Fibroblast of villous mesenchyme (primary cell): ENCODE data around the gene SPIRE1. TPM values are rescaled to one million over a fixed set of nuclear protein-coding genes. Genes with fewer than 3 reads are reported as not detected.
A peak's percentile ranks its signal among the peaks of the same experiment; 100 is the strongest.

Experiments
- DNase-seq: peaks from one replicate; pipeline ENCODE4 v3.0.0-alpha.2; 2010; ENCODE audit warnings: low read depth
- H3K4me3 ChIP-seq: 2 replicates; pipeline ENCODE4 v1.5.1; 2011; ENCODE audit warnings: low read depth, mild to moderate bottlenecking, low read length
- total RNA-seq: library from RNA; depleted of rRNA; stranded (reverse); fragments of >200 nt; gene quantifications from 2 replicates; pipeline ENCODE4 v1.2.3, GENCODE V29; 2012
- TF ChIP-seq, protein P1 (sequence below): IDR thresholded peaks from 2 replicates; pipeline ENCODE4 v1.5.1; 2012; ENCODE audit warnings: low read depth, mild to moderate bottlenecking, low read length; ENCODE audit not compliant: insufficient read depth

SPIRE1 gene
- total RNA-seq, 1 donor = 39.3 TPM

DNA sequence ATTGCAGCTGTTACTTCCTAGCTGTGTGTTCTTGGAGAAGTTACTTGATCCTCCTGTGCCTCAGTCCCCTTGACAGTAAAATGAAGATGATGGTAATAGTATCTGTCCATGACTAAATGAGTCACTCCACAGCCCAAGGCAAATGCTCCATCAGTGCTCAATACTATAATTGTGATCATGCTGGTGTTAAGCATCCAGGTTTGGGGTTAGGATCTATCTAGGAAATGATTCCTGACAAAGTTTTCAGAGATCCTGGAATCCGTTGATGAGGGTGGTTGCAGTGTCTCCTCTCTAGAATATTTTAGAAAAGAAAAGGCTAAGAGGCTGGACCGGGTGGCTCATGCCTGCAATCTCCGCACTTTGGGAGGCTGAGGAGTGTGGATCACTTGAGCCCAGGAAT is 252.8 kb downstream of the SPIRE1 start:
- TF ChIP-seq, protein P1, sequence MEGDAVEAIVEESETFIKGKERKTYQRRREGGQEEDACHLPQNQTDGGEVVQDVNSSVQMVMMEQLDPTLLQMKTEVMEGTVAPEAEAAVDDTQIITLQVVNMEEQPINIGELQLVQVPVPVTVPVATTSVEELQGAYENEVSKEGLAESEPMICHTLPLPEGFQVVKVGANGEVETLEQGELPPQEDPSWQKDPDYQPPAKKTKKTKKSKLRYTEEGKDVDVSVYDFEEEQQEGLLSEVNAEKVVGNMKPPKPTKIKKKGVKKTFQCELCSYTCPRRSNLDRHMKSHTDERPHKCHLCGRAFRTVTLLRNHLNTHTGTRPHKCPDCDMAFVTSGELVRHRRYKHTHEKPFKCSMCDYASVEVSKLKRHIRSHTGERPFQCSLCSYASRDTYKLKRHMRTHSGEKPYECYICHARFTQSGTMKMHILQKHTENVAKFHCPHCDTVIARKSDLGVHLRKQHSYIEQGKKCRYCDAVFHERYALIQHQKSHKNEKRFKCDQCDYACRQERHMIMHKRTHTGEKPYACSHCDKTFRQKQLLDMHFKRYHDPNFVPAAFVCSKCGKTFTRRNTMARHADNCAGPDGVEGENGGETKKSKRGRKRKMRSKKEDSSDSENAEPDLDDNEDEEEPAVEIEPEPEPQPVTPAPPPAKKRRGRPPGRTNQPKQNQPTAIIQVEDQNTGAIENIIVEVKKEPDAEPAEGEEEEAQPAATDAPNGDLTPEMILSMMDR = no peak
- H3K4me3 ChIP-seq = no peak overlapping the region
- DNase-seq = no peak

DNA sequence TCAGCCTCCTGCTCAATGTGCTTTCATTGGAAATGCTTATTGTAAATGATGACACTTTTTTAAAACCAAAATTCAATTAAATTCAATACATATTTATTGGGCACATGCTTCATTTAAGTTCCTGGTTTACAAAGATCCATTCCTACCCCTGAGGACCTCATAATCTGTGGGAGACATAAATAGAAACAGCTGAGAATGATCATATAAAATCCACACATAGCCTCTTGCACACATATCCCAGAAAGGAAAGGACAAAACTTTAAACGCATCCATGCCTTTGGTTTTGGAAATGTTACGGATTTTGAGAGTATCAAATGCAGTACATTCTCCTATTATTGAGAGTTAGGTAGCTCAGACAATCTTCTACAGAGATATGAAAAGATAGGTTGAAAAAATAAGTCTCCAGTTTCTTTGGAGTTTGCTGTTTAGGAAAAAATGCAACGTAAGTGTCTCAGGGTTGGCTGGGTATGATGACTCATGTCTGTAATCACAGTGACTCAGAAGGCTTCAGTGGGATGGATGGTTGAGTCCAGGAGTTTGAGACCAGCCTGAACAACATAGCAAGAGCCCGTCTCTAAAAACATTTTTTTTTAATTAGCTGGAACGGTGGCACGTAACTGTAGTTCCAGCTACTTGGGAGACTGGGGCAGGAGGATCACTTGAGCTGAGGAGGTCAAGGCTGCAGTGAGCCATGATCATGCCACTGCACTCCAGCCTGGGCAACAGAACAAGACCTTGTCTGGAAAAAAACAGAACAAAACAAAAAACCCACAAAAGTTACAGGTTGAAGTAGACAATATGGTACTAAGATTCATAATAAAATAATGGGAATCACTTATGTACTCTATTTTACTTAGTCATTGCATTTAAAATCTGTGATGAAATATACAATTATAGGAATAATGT is 254.1 kb downstream of the SPIRE1 start:
- peak; percentile 88 for DNase-seq
- H3K4me3 ChIP-seq = no peak overlapping the region
- TF ChIP-seq, protein P1 = no peak

DNA sequence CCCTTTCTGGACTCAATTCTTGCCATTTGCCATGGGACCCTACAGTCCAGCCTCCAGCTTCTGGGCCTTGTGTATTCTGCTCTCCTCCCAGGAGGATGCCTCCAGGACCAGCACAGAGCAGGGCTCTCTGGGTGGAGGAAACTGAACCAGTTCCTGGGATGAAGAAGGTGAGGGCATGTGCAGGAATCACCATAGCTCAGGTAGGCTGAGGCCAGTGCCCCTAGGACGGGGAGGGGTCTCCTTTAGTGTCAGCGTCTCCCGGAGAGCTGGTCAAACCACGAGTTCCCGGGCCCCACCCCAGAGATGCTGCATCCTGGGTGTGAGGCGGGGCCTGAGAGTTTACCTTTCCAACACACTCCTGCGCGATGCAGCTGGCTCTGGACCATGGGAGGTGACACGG is 256.0 kb downstream of the SPIRE1 start:
- no peak overlapping the region for H3K4me3 ChIP-seq
- TF ChIP-seq, protein P1 = no peak
- DNase-seq = no peak

DNA sequence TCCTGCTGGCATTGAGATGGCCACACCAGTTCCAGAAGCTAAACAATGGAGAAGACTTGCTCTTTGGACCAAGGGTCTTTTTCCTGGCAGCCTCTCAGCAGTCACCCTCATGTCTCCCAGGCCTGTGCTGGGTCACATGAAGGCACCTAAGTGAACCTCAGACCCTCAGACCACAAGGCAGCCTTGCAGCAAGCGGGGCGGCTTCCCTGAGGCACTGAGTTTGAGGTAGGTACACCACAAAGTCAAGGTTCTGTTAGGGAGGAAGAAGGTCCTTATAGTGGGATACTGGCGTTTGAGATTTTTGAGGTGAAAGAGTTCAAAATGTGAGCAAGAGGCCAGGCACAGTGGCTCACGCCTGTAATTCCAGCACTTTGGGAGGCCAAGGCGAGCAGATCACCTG is 258.7 kb downstream of the SPIRE1 start:
- no peak overlapping the region for H3K4me3 ChIP-seq
- TF ChIP-seq, protein P1 = no peak
- DNase-seq = no peak

DNA sequence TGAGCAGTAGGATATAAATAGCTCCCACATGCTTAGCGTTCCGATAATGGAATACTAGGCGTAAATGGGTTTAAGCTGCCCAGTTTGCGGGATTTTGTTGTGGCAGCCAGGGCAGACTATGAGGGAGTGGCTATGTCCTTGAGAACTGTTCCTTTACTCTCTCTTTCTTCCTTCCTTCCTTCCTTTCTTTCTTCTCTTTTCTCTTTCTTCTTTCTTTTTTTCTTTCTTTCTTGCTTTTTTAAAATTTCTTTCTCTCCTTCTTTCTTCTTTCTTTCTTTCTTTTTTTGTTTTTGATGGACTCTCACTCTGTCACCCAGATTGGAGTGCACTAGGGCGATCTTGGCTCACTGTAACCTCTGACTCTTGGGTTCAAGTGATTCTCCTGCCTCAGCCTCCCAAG is 259.3 kb downstream of the SPIRE1 start:
- no peak for DNase-seq
- H3K4me3 ChIP-seq = no peak overlapping the region
- TF ChIP-seq, protein P1 = no peak

DNA sequence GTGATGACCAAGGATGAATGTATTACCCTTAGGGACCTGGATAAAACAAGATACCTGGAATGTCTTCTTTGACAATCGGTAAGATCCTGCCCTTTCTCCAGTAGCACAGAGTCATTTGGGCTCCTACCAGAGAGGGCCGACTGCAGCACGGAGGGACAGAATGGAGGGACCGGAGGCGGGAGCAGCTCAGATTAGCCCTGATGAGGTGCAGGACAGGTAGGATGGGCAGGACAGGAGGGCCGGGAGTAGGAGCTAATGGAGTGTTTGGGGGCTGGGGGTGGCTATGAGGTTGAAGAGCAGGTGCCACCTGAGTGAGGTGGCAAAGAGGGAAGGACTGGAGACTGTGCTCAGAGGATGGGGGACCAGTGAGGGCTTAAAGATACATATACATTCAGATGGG is 260.1 kb downstream of the SPIRE1 start:
- H3K4me3 ChIP-seq = no peak overlapping the region
- DNase-seq = no peak
- TF ChIP-seq, protein P1 = no peak
